HepG2 (cell line): Measurements from ENCODE around the gene ALOX12. TPM values are rescaled to one million over a fixed set of nuclear protein-coding genes. Genes with fewer than 3 reads are reported as not detected.
A peak's percentile ranks its signal among the peaks of the same experiment; 100 is the strongest.

ENCODE experiments used
- ARID4A ChIP-seq: sonication (generic); formaldehyde crosslinking; IDR thresholded peaks from 2 replicates; pipeline ENCODE4 v1.5.0; 2020; ENCODE audit warnings: mild to moderate bottlenecking, missing genetic modification reagents, borderline replicate concordance
- HNRNPUL1 ChIP-seq: fragments of 200-400 bp; formaldehyde crosslinking; IDR thresholded peaks from 2 replicates; pipeline ENCODE4 v1.6.1; 2017; ENCODE audit warnings: low read depth, mild to moderate bottlenecking, low read length, moderate library complexity
- IRF2 ChIP-seq: IDR thresholded peaks from 2 replicates; pipeline ENCODE4 v1.6.1; 2018; ENCODE audit warnings: missing genetic modification reagents, missing compliant biosample characterization
- MEF2D ChIP-seq: sonication (generic); formaldehyde crosslinking; IDR thresholded peaks from 2 replicates; pipeline ENCODE4 v1.5.1; 2020; ENCODE audit warnings: mild to moderate bottlenecking, missing genetic modification reagents
- PAX8 ChIP-seq: sonication (generic); formaldehyde crosslinking; IDR thresholded peaks from 2 replicates; pipeline ENCODE4 v1.8.0; 2022; ENCODE audit warnings: mild to moderate bottlenecking, missing genetic modification reagents, borderline replicate concordance
- TBX2 ChIP-seq: sonication (generic); formaldehyde crosslinking; IDR thresholded peaks from 2 replicates; pipeline ENCODE4 v1.5.0; 2020; ENCODE audit warnings: missing genetic modification reagents, mild to moderate bottlenecking, borderline replicate concordance
- ZBTB26 ChIP-seq: IDR thresholded peaks from 2 replicates; pipeline ENCODE4 v1.6.1; 2016; ENCODE audit warnings: missing compliant biosample characterization, missing genetic modification reagents, borderline replicate concordance
- ZBTB42 ChIP-seq: sonication (generic); formaldehyde crosslinking; IDR thresholded peaks from 2 replicates; pipeline ENCODE4 v1.5.0; 2020; ENCODE audit warnings: mild to moderate bottlenecking, missing genetic modification reagents
- ZFYVE20 ChIP-seq: sonication (generic); formaldehyde crosslinking; IDR thresholded peaks from 2 replicates; pipeline ENCODE4 v1.8.0; 2023; ENCODE audit warnings: low read depth, mild to moderate bottlenecking, moderate library complexity, missing genetic modification reagents, borderline replicate concordance
- ZNF160 ChIP-seq: sonication (generic); formaldehyde crosslinking; IDR thresholded peaks from 2 replicates; pipeline ENCODE4 v1.8.0; 2022; ENCODE audit warnings: mild to moderate bottlenecking, inconsistent platforms, missing genetic modification reagents
- ZNF180 ChIP-seq: sonication (generic); formaldehyde crosslinking; IDR thresholded peaks from 2 replicates; pipeline ENCODE4 v1.4.0; 2020; ENCODE audit warnings: low read depth, missing genetic modification reagents, borderline replicate concordance
- ZNF383 ChIP-seq: sonication (generic); formaldehyde crosslinking; IDR thresholded peaks from 2 replicates; pipeline ENCODE4 v1.4.0; 2020; ENCODE audit warnings: missing genetic modification reagents, mild to moderate bottlenecking, borderline replicate concordance
- ZNF564 ChIP-seq: sonication (generic); formaldehyde crosslinking; IDR thresholded peaks from 2 replicates; pipeline ENCODE4 v1.8.1; 2023; ENCODE audit warnings: mild to moderate bottlenecking, missing genetic modification reagents
- polyA plus RNA-seq, 8 experiments: library from polyadenylated mRNA; depleted of rRNA in 3 of 8; stranded (reverse) in 7 of 8; unstranded in 1 of 8; fragments of >200 nt; fragmentation: Illumina TruSeq in 4 of 8; extraction: Trizol in 4 of 8; gene quantifications; 2 replicates each; pipeline versions ENCODE4 v1.2.1 to v1.2.3, GENCODE V29; 2011 to 2016; ENCODE audit warnings: low read depth in 4 of 8, missing spikeins in 1 of 8, mixed read lengths in 1 of 8; ENCODE audit not compliant: insufficient read depth in 1 of 8
- total RNA-seq, 5 experiments: library from RNA; depleted of rRNA; stranded (reverse); fragments of >200 nt; fragmentation: Illumina TruSeq; extraction: Trizol; gene quantifications; 2 replicates each; pipeline ENCODE4 v1.2.3, GENCODE V29; 2016; ENCODE audit warnings: low read depth in 1 of 5
- TF ChIP-seq, protein P1 (sequence below): sonication (generic); formaldehyde crosslinking; IDR thresholded peaks from one replicate; pipeline ENCODE4 v1.5.1; 2020; ENCODE audit warnings: mild to moderate bottlenecking, missing genetic modification reagents; ENCODE audit errors: not compliant biosample characterization

The ALOX12 gene
- total and polyA plus RNA-seq, 2 of the 13 experiments (the other 11 are each of a cell fraction or from before 2014, with no cell fraction given) = not detected

DNA sequence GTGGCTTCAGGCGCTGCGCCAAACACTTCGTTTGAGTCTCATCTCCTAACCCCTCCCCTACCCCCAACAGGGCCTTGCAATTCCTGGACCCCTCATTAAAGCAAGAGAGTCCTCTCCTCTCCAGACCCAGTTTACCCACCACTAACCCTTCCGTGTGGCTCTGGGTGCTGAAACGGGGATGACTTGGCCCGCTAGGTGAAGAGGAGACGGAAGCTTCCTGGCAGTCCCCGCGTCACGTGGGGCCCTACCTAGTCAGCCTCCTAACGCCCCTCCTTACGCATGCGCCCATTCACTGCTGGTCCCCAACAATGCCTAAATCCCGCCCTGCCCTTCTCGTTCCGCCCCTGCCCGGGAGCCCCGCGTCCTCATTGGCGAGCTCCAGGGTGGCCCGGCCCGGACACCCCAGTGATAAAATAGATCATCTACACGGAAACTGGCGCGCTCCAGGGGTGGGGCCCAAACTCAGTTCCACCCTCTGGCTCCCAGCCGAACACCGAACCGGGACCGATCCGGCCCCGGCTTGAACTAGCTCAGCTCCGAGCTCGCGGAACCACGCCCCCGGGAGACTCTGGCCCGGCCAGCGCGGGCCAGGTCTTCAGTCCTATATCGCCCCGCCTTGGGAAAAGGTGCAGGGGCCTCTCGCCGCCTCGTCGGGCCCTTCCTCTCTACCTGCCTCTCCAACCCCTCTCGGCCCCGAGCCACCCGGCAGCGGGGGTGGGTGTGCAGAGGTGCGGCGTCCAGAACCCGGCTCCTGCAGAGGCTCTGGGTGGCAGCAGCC is 39.9 kb downstream of the ALOX12 start, which contains the start of gene SLC16A13 (continued):
- TF ChIP-seq, protein P1, sequence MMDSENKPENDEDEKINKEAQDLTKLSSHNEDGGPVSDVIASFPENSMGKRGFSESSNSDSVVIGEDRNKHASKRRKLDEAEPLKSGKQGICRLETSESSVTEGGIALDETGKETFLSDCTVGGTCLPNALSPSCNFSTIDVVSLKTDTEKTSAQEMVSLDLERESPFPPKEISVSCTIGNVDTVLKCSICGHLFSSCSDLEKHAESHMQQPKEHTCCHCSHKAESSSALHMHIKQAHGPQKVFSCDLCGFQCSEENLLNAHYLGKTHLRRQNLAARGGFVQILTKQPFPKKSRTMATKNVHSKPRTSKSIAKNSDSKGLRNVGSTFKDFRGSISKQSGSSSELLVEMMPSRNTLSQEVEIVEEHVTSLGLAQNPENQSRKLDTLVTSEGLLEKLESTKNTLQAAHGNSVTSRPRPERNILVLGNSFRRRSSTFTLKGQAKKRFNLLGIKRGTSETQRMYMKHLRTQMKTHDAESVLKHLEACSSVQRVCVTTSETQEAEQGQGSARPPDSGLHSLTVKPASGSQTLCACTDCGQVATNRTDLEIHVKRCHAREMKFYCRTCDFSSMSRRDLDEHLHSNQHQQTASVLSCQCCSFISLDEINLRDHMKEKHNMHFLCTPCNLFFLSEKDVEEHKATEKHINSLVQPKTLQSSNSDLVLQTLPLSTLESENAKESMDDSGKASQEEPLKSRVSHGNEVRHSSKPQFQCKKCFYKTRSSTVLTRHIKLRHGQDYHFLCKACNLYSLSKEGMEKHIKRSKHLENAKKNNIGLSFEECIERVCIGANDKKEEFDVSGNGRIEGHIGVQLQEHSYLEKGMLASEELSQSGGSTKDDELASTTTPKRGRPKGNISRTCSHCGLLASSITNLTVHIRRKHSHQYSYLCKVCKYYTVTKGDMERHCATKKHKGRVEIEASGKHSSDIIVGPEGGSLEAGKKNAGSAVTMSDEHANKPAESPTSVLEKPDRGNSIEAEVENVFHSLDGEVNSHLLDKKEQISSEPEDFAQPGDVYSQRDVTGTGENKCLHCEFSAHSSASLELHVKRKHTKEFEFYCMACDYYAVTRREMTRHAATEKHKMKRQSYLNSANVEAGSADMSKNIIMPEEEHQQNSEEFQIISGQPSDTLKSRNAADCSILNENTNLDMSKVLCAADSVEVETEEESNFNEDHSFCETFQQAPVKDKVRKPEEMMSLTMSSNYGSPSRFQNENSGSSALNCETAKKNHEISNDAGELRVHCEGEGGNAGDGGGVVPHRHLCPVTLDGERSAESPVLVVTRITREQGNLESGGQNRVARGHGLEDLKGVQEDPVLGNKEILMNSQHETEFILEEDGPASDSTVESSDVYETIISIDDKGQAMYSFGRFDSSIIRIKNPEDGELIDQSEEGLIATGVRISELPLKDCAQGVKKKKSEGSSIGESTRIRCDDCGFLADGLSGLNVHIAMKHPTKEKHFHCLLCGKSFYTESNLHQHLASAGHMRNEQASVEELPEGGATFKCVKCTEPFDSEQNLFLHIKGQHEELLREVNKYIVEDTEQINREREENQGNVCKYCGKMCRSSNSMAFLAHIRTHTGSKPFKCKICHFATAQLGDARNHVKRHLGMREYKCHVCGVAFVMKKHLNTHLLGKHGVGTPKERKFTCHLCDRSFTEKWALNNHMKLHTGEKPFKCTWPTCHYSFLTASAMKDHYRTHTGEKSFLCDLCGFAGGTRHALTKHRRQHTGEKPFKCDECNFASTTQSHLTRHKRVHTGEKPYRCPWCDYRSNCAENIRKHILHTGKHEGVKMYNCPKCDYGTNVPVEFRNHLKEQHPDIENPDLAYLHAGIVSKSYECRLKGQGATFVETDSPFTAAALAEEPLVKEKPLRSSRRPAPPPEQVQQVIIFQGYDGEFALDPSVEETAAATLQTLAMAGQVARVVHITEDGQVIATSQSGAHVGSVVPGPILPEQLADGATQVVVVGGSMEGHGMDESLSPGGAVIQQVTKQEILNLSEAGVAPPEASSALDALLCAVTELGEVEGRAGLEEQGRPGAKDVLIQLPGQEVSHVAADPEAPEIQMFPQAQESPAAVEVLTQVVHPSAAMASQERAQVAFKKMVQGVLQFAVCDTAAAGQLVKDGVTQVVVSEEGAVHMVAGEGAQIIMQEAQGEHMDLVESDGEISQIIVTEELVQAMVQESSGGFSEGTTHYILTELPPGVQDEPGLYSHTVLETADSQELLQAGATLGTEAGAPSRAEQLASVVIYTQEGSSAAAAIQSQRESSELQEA (CRISPR knock-in tag) = peak; percentile 38
- TF ChIP-seq IRF2 = peak; percentile 11; the same call in 1 of the 2 replicates
- no peak for TF ChIP-seq ZNF383 (CRISPR knock-in tag)
- TF ChIP-seq MEF2D (CRISPR knock-in tag) = peak; percentile 75; the same call in 1 of the 2 replicates
- 0 out of 2 replicates have a peak, but pooled peaks have one; percentile 42 for TF ChIP-seq ZBTB42 (CRISPR knock-in tag)
- no peak for TF ChIP-seq ZNF180 (CRISPR knock-in tag)
- no peak for TF ChIP-seq HNRNPUL1
- TF ChIP-seq PAX8 (CRISPR knock-in tag) = 0 out of 2 replicates have a peak, but pooled peaks have one; percentile 53
- peak; percentile 66; the same call in 1 of the 2 replicates for TF ChIP-seq ARID4A
- TF ChIP-seq TBX2 = peak; percentile 66; the same call in 1 of the 2 replicates
- TF ChIP-seq ZFYVE20 (CRISPR knock-in tag) = no peak
- 0 out of 2 replicates have a peak, but pooled peaks have one; percentile 44 for TF ChIP-seq ZNF564 (CRISPR knock-in tag)
- TF ChIP-seq ZBTB26 (CRISPR knock-in tag) = peak; percentile 58; the same call in 1 of the 2 replicates
- peak; percentile 16; the same call in 1 of the 2 replicates for TF ChIP-seq ZNF160
